Fibroblast of skin of abdomen (primary cell): Measurements from ENCODE around the gene DNAJC27.

Source experiments
- DNase-seq: peaks from one replicate; pipeline ENCODE4 v3.0.0-alpha.2; 2013

DNAJC27 gene

GRCh38 chr2:24970483-24971285 is 1.1 kb downstream of the DNAJC27 start:
- DNase-seq = peak; percentile 25

DNA sequence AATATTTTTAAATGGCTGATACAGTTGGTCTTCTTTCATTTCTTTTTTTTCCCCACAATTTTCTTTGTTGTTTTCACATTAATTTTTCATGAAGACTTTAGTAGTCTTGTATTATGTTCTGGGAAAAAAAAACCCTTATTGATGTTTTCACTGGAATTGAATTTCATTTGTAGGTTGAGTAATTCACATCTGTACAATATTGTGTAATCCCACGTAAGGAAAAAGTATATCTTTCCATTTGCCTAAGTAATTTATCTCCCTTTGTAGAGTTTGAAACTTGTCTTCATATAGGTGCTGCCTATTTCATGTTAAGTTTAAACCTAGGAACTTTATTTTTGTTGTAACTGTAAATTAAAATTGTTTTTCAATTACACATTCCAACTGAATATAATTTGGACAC is 2.0 kb downstream of the DNAJC27 start:
- no peak for DNase-seq

DNA sequence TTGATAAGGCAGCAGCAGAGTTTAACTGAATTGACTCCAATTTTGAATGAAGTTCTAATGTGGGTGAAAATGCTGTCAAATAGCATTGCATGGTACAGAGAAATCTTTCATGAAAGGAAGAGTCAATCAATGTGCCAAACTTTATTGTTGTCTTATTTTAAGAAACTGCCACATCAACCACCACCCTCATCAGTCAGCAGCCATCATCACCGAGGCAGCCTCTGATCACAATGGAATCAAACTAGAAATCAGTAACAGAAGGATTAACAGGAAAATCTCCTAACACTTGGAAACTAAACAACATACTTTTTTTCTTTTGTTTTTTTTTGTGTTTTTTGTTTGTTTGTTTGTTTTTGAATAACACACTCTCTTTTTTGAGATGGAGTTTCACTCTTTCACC is 9.9 kb downstream of the DNAJC27 start:
- no peak for DNase-seq

DNA sequence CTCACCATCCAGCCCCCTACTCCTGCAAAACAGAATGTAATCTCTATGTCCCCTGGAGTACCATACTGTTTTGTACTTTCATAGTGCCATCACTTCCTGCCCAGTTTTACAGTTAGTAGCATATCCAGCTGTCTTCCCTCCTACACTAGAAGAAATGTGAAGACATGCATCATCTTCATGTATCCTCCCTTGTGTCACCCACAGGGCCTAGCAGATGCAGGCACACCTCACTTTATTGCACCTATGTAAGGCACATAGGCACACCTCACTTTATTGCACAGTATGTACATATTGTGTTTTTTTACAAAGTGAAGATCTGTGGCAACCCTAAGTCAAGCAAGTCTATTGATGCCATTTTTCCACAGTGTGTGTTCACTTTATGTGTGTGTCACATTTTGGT is 12.0 kb downstream of the DNAJC27 start:
- no peak for DNase-seq

GRCh38 chr2:24958411-24958935 is 13.3 kb downstream of the DNAJC27 start:
- DNase-seq = no peak

- no peak for DNase-seq
Observed at GRCh38 chr2:24957976-24958375, 13.8 kb downstream of the DNAJC27 start.

DNA sequence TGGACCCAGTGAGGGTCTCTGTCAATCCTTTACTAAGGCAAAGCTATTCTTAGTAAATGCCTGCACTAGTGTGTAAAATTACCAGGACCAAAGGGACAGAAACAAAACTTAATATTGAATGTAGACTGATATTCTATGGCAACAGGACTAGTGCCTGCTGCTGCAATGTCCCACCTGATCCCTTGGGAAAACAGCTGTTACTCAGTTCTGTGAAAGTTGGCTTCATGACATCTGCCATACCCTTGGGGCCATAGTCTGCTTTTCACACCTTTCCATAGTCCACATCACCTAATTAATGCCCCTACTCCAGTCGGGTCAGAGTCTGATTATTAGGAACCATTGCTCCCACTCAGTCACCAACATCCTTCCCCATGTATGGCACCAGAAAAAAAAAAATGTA is 14.5 kb downstream of the DNAJC27 start:
- no peak for DNase-seq

- no peak for DNase-seq
Observed at GRCh38 chr2:24955921-24956320, 15.8 kb downstream of the DNAJC27 start.

DNA sequence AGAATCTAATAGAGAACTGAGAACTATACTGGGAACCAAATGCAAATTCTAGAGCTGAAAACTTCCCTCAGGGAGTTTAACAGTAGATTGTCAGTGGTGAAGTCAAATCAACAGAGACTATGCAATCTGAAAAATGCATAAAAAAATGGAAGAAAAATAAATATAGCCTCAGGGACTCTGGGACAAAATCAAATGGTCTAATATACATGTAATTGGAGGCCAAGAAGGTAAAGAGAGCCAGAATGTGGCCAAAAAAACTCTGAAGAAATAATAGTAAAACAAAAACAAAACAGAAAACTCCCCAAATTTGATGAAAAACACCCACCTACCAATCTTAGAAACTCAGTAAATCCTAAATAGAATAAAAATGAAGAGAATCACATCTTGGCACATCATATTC is 16.5 kb downstream of the DNAJC27 start:
- no peak for DNase-seq

DNA sequence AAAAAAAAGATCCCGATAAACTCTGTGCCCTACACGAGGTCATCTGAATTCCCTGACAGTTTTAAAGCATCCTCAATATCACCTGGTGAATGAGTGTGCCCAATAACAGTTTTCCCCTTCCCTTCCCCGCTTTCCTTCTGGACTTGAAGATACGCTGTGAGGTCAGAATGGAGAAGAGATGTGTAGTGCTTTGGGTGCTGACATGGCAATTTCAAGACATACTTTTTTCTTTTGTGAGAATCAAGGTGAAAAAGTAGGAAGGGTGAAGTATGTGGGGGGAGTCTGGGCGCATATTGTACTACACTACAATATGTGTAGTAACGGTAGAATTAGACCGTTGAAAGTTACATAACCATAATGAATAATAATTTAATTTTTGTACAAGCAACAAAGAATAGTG is 21.7 kb downstream of the DNAJC27 start:
- no peak for DNase-seq

DNA sequence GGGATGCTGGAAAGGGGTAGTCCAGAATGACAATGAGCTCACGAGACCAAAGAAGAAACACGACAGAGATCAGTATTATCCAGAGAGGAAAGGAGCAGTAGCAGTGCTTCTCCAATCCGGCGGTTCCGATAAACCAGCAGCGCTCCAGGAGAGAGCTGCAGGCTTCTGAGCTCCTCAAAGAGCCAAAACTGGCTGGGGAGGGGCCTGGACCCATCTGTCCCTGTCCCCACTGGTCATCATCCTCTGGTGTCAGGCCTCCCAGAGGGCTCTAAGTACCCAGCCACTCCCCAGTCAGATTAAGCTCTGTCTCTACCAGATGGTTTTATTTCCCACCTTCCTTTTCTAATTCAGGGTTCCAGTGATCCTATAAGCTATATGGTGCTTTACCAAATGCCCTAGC is 23.2 kb downstream of the DNAJC27 start:
- DNase-seq = no peak

DNA sequence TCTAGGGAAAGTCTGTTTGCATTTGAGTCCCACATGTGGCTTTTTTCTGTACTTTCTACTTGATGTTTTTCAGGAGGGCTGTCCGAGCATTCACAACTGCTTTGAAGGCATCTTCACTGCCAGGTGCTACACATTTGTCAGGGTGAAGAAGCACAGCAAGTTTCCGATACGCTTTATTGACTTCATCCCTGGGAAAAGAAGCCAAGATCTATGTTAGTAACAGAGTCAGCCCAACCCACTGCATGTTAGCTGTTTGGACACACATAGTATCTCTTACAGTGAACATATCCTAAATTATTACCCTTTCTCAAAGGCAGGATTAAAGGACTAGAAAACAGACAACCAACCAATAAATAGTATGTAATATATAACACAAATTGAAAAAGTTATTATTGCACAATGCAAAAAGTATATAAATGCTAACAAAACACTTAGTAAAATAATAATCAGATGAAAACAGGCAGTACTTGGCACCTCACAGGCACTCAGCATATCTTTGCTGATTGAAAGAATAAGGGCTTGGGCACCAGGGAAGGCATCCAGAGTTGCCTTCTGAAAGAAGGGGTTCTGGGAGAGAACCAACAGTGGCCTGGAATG is 24.1 kb downstream of the DNAJC27 start:
- no peak for DNase-seq

DNA sequence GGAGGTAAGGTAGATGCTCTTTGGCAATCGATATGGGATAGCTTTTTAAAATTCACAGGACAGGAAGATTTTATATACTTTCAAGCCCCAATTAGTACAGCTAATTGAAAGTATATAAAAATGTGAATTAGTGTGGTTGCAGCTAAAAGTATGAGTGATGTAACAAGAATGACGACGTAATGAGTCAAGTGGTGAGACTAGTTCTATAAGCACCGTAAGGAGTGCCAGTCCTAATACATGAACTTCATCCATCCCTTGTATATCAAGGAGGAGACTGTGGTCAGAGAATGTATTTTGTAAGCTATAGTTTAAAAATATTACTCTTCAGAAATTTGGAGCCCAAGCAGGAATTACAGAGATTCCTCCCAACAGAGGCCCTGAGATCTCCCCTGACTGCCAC is 25.8 kb downstream of the DNAJC27 start:
- peak; percentile 51 for DNase-seq

DNA sequence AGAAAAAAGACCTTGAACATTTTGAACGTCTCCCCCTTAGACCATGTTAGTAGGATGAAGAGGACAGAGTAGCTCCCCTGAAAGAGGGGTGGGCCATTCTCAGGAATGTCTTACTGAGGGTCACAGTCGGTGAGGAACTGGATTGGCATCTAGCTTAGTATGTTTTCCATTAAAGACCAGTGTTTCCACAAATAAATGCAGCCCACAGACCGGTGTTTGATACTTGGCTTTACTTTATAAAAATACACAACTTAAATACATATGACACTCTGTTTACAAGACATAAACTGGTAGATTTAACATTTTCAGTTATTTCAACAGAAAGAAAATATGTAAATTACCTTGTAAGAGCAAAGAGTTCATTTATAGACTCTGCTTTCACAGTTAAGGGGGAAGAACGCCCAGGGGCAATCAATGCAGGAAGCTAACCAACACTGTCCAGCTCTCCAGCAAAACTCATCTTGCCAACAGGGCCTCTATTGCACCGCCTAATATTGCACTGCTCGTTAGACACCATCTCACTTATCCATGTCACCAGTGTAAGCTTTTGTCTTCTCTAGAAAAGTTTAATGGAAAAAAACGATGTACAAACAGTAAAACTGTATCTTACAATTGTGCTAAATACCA is 28.2 kb downstream of the DNAJC27 start:
- DNase-seq = no peak

- DNase-seq = no peak
Observed at GRCh38 chr2:24939353-24939752, 32.4 kb downstream of the DNAJC27 start.

DNA sequence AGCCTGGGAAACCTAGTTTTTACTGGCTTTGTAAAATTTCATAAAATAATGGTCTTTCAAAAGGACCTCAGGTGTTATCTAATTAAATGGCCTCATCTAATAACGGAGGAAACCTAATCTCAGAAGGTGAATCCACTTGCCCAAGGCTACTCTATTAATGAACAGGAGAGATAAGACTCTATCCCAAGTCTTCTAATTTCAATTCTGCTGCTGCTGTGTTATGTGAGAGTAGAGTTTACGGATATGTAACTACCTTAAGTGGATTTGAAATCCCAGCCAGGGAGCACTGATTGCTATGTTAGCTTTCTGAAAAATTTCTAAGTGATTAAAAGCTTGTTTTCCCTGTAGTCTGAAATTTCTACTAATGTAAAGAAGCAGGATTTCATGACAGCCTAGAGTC is 34.5 kb downstream of the DNAJC27 start:
- DNase-seq = no peak

DNA sequence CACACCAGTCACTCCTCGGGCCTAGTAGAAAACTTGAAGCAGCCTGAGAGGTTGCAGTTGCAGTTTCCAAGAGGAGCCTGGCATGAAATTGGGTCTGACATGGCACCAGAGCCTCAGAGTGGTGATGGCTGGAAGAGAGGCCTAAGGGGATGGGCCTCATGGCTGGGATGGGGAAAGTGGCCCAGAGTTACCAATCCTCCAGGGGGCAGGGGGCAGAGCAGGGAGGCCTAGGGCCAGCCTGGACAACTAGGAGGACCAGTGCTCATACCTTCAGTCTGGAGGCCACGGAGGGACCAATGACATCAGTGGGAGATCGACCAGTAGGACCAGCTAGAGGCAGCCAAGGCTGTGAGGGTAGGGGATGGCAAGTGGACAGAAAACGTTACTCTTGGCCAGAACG is 36.6 kb downstream of the DNAJC27 start:
- DNase-seq = no peak

DNA sequence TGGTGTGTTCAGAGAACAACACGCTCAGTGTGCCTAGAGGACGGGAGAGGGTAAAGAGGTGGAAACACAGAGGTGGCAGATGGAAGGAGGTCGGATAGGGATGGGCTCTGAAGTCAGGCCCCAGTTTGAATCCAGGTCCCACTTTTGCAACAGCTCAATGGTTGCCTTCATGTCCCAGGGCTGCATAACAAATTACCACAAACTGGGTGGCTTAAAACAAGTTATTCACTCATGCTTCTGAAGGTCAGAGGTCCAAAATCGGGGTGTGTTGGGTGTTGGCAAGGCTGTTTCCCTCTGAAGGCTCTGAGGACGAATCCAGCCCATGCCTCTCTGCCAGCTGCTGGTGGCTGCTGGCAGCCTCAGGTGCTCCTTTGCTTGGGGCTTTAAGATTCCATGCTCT is 39.0 kb downstream of the DNAJC27 start:
- no peak for DNase-seq

GRCh38 chr2:24930768-24931167 is 41.0 kb downstream of the DNAJC27 start:
- no peak for DNase-seq

DNA sequence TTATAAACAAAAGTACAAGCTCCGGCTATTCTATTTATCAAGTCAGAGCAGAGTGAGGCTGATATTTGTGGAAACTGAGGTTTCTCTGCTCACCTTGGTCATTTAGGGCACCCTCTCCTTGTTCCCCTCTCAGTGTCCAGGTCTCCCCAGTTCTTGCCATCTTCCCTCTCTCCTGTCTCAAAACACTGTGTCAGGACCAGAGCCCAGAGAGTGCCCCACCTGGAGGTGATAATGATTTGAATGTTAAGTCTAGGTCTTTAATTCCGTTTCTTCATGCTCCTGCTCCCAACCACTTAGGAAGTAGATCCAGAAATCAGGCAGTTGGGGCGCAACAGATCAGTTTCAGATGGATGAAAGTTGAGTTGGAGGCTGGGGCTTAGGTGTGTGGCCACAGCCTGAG is 42.5 kb downstream of the DNAJC27 start:
- no peak for DNase-seq

- no peak for DNase-seq
Observed at GRCh38 chr2:24928036-24928435, 43.7 kb downstream of the DNAJC27 start.

DNA sequence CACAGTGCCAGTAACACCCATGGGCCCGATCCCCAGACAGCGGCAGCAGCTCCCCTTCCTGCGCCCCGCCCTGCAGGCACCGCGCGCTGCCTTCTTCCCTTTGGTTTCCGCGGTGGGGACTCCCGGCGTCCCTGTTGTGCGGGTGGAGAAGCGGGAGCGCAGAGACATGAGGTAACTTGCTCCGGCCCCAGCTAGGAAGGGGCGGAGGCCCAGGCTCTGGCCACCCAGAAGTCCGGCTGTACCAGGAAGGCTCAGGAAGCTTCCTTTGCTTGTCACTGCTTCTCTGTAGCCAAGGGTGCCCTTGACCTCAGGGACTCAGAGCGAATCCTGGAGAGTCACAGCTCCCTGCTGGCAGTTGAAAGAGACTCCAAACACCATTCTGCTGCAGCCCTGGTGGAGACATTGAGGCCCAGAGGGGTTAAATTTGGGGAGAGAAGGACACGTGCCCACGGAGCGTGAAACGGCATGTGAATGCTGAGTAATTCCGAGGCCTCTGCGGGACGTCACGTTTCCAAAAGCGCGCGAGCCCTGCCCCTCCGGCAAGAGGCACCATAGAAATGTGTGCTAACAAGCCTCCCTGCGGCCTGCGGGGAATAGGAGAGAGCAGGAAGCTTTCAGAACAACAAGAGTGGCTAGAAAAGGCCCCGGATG is 45.0 kb downstream of the DNAJC27 start:
- DNase-seq = peak; percentile 35

GRCh38 chr2:24926220-24926601 is 45.5 kb downstream of the DNAJC27 start:
- no peak for DNase-seq
